ENCODE results near the gene UBAC2.
A peak's percentile ranks its signal among the peaks of the same experiment; 100 is the strongest.
"Not testable (repeated sequence)": the region's sequence is repeated elsewhere in the genome, so short reads cannot be mapped to it uniquely, and the experiment has no call there.

The UBAC2 gene

GRCh38 chr13:99214731-99215130 is 14.1 kb downstream of the UBAC2 start:
- no peak for DNase-seq (ENCODE audit: low read depth)

DNA sequence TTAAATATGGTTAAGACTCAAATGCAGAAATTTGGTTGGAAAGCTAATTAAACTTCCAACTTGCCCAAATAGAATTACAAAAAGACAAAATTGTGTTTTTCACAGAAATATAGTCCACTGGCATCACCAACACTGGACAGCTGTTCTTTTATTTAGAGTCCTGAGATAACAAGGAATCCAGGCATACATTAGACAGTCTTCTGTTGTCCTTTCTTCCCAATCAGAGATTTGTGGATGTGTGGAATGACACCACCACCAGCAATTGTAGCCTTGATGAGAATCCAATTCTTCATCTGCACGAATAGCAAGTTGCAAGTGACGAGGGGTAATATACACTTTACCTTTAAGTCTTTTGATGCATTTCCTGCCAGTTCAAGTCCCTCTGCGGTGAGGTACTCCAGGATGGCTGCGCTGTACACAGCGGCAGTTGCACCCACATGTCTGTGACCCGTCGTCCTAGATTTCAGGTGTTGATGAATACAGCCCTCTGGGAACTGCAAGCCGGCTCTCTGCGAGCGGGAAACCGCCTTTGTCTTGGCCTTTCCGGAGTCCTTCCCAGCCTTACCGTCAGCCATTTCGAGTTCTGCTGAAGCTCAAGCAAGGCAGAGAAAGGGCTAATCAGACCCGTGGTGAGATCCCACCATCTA is 14.7 kb downstream of the UBAC2 start:
- DNase-seq (ENCODE audit: low read depth): peak; percentile 33

GRCh38 chr13:99217461-99218110 is 16.9 kb downstream of the UBAC2 start:
- DNase-seq (ENCODE audit: low read depth): no peak

- no peak for DNase-seq (ENCODE audit: low read depth)
Measured at GRCh38 chr13:99218126-99218525, 17.5 kb downstream of the UBAC2 start.

DNA sequence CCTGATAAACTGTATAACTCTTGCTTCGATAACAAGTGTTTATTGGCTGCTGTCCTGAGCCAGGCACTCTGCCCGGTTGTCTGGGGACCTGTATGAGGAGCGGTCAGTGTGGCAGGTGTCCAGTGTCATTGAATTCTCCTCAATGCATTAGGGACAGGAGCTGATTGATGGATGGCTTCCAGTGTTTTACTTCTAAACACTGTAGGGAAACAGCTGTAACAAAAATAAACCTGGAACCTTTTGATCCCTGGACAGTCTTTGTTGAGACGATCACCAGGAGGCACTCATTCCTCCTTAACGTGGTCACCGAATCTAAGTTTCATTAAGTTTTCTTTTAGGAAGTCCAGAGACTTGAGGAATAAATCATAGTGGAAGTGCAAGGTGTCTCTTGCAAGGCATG is 17.9 kb downstream of the UBAC2 start:
- DNase-seq (ENCODE audit: low read depth): no peak

DNA sequence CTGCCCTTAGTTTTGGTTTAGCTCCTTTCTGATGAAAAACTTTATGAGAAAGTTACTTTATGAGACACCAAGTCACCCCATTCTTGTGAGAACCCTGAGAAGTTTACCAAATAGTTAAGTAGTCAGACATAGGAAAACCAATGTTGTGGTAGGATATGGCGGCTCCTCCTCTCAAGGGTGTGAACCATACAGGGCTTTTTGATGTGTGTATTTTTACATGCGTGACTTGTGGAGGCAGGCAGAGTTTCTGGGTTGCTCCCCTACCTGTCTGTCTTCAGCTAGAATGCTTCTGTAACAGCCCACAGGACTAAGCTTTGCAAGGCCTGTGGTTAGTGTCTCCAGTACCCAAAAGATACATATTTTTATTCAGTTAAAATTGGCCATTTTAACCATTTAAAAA is 18.3 kb downstream of the UBAC2 start:
- no peak for DNase-seq (ENCODE audit: low read depth)

DNA sequence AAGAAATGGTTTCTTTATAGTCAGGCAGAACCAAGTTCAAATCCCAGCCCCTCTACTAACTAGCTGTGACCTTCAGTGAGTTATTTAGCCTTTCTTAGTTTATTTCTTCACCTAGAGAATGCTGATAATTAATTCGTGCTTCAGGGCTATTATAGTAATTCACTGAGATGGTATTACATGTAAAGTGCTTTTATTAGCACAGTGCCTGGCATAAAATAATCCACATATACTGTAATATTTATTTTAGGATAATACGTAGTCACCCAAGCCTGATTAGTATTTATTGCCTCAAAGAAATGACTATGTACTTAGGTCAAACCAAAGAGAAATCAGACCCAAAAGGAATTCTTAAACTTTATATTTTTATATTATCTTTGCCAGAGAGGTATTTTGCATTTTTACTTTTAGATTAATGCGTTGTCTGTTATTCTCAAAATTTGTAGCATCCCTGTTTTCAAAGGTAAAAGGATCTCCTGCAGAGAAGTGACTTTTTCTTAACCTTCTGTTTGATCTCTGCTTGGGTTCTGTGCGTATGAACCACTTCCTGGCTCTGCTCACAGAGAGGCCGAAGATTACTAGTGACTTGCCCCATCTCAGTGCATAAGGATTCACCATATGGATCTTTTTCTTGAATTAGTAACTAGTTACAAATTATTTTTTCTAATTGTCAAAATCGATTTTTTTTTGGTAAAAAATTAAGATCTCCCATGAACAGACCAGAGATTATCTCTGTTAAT is 19.7 kb downstream of the UBAC2 start:
- no peak for DNase-seq (ENCODE audit: low read depth)

DNA sequence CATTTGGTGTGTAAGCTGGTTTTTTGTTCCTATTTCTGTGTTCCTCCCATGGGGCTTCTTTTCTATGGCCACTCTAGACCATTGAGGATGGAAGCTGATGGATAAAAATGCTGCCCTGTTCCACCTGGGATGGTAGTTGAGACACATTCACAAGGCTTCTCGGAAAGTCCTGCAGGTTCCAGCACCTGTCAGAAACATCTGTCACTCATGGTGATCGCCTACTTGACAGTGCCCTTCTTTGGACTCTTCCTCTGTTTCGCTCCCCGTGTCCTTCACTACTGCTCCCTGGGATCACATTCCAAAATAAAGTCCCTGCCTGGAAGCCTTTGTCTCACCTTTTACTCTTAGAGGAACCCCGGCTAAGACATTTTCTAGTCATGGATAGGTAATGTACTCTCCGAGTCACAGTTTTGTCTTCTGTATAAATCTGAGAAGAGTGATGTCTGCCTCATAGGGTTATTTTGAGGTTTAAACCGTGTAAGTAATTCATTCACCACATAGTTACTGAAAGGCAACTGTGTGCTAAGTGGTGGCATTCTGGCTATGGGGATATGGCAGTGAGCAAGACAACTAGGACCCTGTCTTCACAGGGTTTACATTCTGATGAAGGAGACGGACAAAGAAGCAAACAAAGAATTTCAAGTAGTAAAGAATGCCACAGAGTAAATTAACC is 21.0 kb downstream of the UBAC2 start:
- DNase-seq (ENCODE audit: low read depth): no peak

- no peak for DNase-seq (ENCODE audit: low read depth)
Measured at GRCh38 chr13:99223587-99223986, 22.9 kb downstream of the UBAC2 start.

- DNase-seq (ENCODE audit: low read depth): no peak
Measured at GRCh38 chr13:99224021-99224420, 23.4 kb downstream of the UBAC2 start.

GRCh38 chr13:99225078-99225477 is 24.4 kb downstream of the UBAC2 start:
- no peak for DNase-seq (ENCODE audit: low read depth)

DNA sequence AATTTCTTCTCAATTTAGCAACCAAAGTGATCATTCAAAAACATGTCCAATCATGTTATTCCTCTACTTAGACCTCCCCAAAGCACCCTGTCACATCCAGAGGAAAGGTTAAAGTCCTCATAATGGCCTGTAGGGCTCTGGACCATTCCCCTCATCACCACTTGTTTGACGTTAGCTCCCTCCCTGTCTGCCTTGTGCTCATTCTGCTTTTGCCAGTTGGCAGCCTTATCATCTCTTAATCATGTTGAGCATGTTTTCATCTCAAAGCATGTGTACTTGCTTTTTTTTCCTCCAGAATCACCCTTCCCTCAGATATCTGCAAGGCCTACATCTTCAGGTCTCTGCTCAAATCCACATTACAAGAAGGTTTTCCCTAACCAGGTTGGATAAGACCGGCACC is 25.9 kb downstream of the UBAC2 start:
- DNase-seq (ENCODE audit: low read depth): no peak

GRCh38 chr13:99227331-99227900 is 26.8 kb downstream of the UBAC2 start:
- no peak for DNase-seq (ENCODE audit: low read depth)

DNA sequence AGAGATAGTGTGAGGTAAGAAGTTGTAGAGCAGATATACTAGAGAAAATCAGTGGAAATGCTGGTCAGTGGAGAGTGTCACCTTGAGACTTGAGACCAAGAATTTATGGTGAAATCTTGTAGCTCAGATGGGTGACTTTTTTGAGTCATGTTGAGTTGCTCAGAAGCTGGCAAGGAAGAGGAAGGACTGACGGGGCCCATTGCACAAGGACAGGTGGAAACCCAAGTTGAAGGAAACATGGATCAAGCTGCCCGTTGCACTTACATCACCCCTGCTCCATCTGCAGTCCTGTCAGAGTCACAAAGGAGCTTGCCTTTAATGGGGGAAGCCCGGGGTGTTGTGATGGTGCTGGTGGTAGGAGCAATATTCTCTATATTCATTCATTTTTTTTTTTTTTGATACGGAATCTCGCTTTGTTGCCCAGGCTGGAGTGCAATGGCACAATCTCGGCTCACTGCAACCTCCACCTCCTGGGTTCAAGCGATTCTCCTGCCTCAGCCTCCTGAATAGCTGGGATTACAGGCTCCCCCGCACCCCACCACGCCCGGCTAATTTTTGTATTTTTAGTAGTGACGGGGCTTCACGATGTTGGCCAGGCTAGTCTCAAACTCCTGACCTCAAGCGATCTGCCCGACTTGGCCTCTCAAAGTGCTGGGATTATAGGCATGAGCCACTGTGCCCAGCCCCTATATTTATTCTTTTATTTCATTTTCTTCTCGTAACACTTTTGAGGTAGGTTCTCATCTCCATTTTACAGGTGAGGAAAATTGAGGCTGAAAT is 27.4 kb downstream of the UBAC2 start:
- no peak for DNase-seq (ENCODE audit: low read depth)

- DNase-seq (ENCODE audit: low read depth): no peak
Measured at GRCh38 chr13:99228737-99229691, 28.4 kb downstream of the UBAC2 start.

- DNase-seq (ENCODE audit: low read depth): not testable (repeated sequence)
Measured at GRCh38 chr13:99230588-99230987, 29.9 kb downstream of the UBAC2 start.

DNA sequence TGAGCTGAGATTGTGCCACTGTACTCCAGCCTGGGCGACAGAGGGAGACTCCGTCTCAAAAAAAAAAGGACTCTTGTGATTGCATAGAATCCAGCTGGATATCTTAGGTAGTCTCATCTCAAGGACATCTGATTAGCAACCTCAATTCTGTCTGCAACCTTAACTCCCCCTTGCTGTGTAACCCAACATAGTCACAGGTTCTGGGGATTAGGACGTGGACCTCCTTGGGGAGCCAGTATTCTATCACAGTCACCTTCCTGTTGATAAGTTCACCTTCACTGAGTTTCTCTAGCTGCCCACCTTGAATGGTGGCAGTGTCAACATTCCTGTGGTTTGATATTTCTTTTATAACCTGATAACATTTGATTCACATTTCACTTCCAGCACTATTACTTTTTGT is 30.3 kb downstream of the UBAC2 start:
- no peak for DNase-seq (ENCODE audit: low read depth)

GRCh38 chr13:99231721-99232120 is 31.1 kb downstream of the UBAC2 start:
- DNase-seq (ENCODE audit: low read depth): no peak

DNA sequence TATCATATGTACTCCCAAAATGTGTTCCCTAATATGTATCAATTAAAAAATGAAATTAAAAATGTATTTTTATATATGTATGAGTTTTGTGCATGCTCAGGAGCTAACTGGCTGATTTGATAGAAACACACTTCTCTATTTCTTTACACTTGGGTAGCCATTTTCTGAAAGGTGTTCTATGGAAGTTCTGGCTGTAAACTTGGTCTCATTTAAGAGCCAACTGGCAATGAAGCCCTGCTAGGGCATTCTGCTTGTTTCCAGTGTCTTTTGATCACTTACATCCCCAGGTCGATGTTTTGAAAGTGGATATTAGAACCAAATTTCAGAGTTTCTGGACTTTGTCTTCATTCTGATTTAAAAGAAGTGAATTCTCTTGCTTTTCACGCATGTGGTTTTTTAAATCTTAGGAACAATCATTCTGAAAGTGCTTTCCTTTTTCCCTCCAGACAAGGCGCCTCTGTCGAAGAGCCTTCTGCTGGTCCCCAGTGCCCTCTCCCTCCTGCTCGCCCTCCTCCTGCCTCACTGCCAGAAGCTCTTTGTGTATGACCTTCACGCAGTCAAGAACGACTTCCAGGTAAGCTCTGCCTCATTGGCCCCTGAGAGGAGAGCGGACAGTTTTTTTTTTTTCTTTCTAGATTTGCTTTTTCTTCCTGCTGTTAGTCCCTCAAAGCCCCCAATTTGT is 37.5 kb downstream of the UBAC2 start:
- no peak for DNase-seq (ENCODE audit: low read depth)

- no peak for DNase-seq (ENCODE audit: low read depth)
Measured at GRCh38 chr13:99246100-99246499, 45.4 kb downstream of the UBAC2 start.

Measured in activated T-helper 9 cell treated with anti-CD3 and anti-CD28 coated beads, Interleukin-2, amount 50 U/mL, for 16 hours (primary cell).